ENCODE results near the gene HNF4A.

GRCh38 chr20:44367746-44368145 is 12.2 kb downstream of the HNF4A start:
- TF ChIP-seq CTCF (IDR thresholded peaks at IDR 0.05; ENCODE audit: poor library complexity, severe bottlenecking) (no peak), POLR2AphosphoS5 (IDR thresholded peaks at IDR 0.05) (no peak), REST (IDR thresholded peaks at IDR 0.05; ENCODE audit: borderline replicate concordance) (no peak), SMC3 (conservative IDR thresholded peaks at IDR 0.05; ENCODE audit: poor library complexity) (no peak)
